ENCODE data around the gene DPYD.

Gene DPYD

GRCh38 chr1:97507863-97508262 lies 413.0 kb downstream of the DPYD start:
- no peak for DNase-seq

DNA sequence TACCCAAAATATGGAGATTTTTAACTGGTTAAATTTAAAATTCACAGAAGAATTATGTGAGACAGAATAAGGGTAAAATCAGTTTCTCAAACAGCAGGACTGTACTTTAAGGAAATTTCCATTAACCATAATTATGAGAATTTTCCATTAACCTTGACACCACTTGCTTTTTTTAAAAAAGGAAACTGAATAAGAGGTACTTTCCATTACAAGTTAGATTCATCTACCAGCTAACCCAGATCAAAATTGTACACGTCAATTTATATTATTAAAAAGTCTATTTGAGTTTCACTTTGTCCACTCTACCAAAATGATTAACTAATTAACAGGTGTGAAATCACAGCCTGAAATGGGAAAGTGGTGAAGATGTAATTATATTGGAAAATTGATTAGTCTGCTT lies 414.5 kb downstream of the DPYD start:
- no peak for DNase-seq

GRCh38 chr1:97505816-97506215 lies 415.0 kb downstream of the DPYD start:
- no peak for DNase-seq

DNA sequence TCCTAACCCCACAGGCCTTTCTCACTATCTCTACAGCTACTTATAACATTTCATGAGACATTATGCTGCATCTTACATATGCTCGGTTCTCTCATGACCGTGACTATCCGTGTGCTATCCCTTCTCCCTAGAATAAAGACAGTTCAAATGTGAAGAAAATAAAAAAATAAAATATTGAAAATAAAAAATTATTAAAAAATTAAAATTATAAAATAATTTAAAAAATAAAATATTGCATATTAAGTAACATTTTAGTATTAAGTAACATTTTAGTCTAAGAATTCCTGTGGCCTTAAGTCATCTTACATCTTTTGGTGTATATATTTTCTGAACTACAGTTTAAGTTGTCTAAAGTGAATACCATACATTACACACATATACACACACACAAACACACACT lies 415.5 kb downstream of the DPYD start:
- DNase-seq = no peak

DNA sequence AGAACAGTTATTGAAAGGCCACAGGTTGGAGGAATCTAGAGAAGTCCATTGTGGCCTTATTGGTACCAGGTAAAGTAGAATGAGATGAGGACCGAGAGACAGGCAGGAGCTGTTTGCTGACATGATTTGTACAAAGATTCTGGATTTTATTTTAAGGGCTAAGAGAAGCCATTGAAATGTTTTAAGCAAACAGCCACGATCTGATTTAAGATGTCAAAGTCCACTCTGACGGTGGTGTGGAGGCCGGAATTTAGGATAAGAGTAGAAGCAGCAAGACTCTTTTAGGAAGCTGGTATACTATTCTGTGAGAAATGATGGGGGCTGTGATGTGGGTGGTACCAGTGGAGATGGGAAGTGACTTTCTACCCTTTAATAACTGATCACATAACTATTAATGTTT lies 418.5 kb downstream of the DPYD start:
- no peak for DNase-seq

GRCh38 chr1:97501628-97502027 lies 419.2 kb downstream of the DPYD start:
- DNase-seq = no peak

GRCh38 chr1:97500760-97501159 lies 420.1 kb downstream of the DPYD start:
- no peak for DNase-seq

DNA sequence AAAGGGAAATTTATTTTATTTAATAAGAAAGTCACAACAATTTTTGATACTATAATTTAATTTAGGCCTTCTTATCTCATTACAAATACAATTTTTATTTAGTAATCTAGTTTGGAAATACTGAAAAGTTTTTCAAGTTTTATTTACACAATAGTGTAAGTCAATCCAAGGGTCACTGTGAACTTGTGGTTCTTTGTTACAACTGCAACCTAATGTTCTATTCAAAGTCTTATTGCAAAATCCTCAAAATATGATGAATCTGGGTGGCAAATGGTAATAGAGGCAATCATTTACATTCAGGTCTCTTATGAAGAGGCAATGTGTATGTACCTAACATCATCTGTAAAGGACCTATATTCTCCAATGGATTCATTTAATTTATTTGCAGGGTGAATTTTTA lies 421.2 kb downstream of the DPYD start:
- DNase-seq = no peak

DNA sequence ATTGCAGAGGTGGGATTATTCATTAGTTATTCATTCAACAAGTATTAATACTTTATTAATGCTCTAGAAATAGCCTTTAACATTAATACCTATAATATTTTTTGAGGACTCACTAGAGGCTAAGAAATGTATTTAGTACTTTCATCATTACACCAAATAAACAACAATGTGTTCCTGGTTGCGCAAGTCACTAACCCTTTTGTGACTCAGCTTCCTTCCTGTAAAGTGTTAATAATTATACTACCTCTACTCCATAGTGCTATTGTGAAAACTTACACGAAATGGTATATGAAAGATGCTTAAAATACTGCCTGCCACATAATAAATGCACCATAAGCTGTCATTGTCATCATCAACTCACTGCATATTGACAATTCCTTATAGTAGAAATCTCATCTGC lies 431.0 kb downstream of the DPYD start:
- DNase-seq = no peak

- no peak for DNase-seq
These were observed 432.3 kb downstream of the DPYD start for GRCh38 chr1:97488530-97488929.

- DNase-seq = no peak
These were observed 438.8 kb downstream of the DPYD start for GRCh38 chr1:97482022-97482421.

GRCh38 chr1:97467445-97467844 lies 453.4 kb downstream of the DPYD start:
- DNase-seq = no peak

- no peak for DNase-seq
These were observed 456.5 kb downstream of the DPYD start for GRCh38 chr1:97464305-97464704.

DNA sequence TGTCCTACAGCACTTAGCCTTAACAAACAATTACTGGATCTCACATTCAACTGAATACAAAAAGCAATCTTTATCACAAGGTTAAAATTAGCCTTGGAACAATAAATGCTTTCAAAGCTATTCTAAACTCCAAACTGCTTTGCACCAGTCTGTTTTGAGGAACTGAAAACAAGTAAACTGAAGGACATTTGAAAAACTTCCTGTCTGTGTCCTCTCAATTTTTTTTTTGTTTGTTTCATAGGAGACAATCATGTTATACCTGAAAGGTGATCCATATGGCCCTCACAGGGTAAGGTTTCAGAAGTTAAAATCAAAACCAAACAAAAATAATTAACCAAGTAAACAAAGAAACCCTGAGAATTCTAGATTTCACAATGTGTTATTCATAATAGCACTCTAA lies 459.1 kb downstream of the DPYD start:
- no peak for DNase-seq

- no peak for DNase-seq
These were observed 463.3 kb downstream of the DPYD start for GRCh38 chr1:97457446-97458089.

DNA sequence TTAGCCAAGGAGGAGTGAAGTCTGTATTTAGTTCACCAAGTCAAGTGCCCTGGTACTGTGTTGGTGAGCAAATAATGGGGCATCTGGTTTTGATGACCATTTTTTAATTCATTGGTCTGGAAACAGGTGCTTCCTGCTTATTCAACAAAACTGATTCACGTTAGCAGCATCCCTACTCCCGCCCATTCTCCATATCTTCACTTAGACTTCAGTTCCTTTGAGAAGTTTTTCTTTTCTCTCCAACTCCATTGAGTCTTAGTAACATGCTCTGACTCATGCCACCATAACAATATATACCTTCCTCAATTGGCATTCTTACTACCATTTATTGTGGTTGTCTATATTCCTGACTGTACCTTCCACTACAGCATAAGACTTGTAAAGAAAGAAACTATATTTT lies 468.9 kb downstream of the DPYD start:
- DNase-seq = no peak

DNA sequence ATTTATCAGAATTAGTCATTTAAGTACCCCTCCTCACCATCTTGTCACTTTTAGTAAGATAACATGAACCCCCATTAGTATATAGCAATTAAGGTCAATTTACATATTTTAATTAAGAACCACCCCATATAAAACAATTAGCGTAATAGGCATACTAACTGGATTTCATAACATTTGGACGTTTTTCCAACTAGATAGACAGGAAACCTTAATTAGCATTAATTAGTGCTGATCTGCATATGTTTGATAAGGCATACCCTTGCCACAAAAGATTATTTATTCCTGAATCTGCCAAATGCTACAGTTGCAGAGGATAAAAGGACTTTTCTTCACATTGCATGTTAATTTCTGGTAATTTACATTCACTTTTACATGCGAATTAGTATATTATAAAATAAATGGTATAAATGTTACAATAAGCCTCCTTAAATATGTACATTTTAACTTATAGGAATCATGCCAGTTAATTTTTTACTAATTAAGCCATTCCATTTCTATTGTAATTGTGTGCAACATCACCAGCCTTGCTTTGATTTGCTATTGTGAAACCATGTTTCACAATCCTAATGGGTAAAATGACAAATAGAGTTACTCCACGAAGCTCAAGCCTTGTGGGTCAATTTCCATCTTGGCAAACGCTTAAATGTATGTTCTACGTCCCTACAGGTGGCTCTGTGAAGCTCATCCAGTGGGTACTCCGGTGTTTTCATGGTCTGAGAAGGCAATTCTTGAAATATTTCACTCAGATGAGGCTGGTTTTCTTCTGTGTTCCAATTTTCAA lies 469.6 kb downstream of the DPYD start:
- no peak for DNase-seq

- DNase-seq = no peak
These were observed 478.9 kb downstream of the DPYD start for GRCh38 chr1:97441966-97442365.

GRCh38 chr1:97433824-97434177 lies 487.0 kb downstream of the DPYD start:
- no peak for DNase-seq

DNA sequence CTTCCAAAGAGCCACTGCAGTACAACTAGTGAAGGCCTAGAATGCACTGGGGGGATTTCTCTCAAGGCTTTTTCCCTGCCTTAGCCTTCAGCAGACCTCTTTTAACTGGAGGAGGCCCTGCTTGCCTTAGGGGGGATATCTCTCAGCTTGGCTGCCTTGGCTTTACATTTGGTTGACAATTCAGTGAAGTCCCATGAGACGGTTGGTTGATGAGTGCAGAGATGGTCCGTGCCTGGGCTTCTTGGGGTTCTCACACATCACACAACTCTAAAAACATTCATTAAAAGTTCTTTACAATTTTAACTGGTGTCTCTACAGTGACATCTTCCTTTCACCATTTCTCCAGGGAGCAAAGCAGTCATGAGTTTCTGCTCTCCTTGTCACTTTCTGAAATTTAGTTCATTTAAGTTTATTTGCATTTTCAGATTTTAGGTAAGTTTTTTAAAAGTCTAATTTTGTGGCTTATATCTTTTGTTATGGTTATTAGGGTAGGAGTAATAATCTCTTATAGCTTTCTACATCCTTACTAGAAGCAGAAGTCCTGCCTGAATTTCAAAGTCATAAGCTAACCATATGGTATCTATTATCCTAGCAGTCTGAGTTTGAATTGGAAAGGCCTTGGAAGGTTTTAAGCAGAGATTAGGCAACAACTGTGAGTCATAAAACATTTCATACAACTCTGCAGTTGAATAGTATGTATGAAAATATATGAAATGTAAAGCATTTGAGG lies 487.6 kb downstream of the DPYD start:
- DNase-seq = no peak

DNA sequence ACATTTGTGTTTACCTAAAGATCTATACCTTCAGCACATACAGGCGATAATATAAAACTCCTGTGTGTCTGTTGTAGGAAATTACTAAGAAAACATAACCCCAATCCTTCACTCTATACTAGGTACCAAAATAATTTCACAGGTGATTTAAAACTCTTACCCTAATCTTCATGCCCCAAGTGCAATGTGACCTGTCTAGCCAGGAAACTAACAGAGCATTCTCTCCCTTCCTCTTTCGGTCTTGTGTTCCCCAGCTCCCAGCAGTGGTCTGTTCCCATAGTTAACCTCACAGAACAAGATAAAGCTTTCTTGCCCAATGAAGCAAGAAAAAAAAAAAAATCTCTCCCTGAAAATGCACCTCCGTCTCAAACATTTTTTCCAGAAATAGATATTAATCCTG lies 493.5 kb downstream of the DPYD start:
- no peak for DNase-seq

- no peak for DNase-seq
These were observed 496.6 kb downstream of the DPYD start for GRCh38 chr1:97424209-97424608.

DNA sequence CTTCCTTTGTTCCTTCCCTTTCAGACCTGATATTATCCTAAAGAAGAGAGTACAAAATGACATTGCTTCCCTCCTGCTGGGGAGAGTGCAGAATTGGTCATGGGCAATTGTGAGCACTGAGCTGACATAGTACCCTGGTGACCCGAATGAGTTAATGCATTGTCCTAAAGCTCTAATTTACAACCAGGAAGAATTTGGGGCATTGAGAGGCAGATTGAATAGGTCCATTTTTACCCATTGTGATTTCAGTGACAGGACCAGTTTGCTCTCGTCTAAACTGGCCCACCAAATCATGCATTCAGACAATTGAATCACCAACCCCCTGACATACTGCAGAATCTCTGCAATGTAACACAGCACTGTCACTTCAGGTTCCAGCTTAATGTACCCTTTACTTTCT lies 497.4 kb downstream of the DPYD start:
- DNase-seq = no peak

DNA sequence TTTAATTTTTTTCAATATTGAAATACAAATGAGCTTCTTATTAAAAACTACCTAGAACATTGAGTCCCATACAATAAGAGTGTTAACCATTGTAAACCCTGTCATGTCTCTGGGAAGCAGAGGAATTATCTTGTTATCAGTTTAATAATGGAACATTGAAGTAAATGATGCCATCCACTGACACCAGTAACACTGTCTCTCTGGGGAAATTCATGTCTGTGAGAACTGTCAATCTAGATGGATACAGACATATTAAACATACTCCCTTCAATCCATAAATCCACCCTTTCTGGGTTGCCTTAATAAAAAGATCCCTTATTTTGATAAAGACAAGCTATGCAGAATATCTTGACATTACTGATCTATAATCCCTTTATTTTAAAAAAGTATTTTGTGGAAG lies 503.2 kb downstream of the DPYD start:
- DNase-seq = no peak

All from activated CD8-positive, alpha-beta memory T cell treated with anti-CD3 and anti-CD28 coated beads, Interleukin-2, amount 50 U/mL, for 48 hours (primary cell).